Measurements from ENCODE around the gene C17orf78. TPM values are rescaled to one million over a fixed set of nuclear protein-coding genes. Genes with fewer than 3 reads are reported as not detected.
A peak's percentile ranks its signal among the peaks of the same experiment; 100 is the strongest.
"Not testable (repeated sequence)": the region's sequence is repeated elsewhere in the genome, so short reads cannot be mapped to it uniquely, and the experiment has no call there.

C17orf78 gene
- total and polyA plus RNA-seq, 7 experiments from 2014 or later: not detected

DNA sequence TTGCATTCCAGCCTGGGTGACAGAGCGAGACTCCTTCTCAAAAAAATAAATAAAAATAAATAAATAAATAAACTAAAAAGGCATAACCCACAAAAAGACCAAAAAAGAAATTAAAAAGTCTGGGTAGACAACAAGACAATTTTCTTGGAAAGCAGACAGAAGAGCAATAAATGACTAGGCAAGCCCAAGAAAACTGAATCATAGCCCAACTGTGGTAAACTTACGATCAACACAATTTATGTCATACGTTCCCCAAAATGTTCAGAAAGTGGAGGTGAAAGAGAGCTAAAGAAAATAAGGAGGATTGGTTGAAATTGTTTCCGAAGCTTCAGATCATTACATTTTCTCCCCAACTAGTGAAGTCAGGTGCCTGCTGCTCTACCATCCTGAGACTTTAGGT is 31.3 kb upstream of the C17orf78 start:
- no peak overlapping the region for H3K4me3 ChIP-seq (ENCODE audit: low read length)
- H3K36me3 Mint-ChIP-seq: peaks cover 6 to 28% (median 17%) of the 10 kb centered on the region in 5 donors
- no peaks in the 10 kb centered on the region for H3K27me3 ChIP-seq (ENCODE audit: control insufficient read depth in 2 of 2, insufficient read depth in 2 of 2, low read length in 2 of 2)
- H3K27me3 Mint-ChIP-seq: no peaks in the 10 kb centered on the region
- intact Hi-C loops (cut with micrococcal nuclease): no loop called here
- no peaks in the 10 kb centered on the region for H3K9me3 ChIP-seq (ENCODE audit: control insufficient read depth in 2 of 3, low read length in 3 of 3)
- ATAC-seq (no peak), DNase-seq (no peak)
- peaks cover 0 to 12% (median 0%) of the 10 kb centered on the region in 7 donors for H3K4me1 Mint-ChIP-seq
- H3K36me3 ChIP-seq (ENCODE audit: control insufficient read depth in 2 of 3, insufficient read depth in 3 of 3, low read length in 3 of 3): no peaks in the 10 kb centered on the region
- peak overlapping the region in 1 of 9 donors; percentile 12 for H3K27ac Mint-ChIP-seq
- CTCF ChIA-PET: no interaction called here
- H3K9me3 Mint-ChIP-seq: peaks cover 0 to 4% (median 0%) of the 10 kb centered on the region in 11 donors
- H3K4me3 Mint-ChIP-seq: no peak overlapping the region
- H3K27ac ChIP-seq (ENCODE audit: low read depth, low read length): no peak overlapping the region
- POLR2A ChIA-PET: no interaction called here
- H3K4me1 ChIP-seq (ENCODE audit: control insufficient read depth in 2 of 2, insufficient read depth in 2 of 2, low read length in 2 of 2): no peaks in the 10 kb centered on the region

DNA sequence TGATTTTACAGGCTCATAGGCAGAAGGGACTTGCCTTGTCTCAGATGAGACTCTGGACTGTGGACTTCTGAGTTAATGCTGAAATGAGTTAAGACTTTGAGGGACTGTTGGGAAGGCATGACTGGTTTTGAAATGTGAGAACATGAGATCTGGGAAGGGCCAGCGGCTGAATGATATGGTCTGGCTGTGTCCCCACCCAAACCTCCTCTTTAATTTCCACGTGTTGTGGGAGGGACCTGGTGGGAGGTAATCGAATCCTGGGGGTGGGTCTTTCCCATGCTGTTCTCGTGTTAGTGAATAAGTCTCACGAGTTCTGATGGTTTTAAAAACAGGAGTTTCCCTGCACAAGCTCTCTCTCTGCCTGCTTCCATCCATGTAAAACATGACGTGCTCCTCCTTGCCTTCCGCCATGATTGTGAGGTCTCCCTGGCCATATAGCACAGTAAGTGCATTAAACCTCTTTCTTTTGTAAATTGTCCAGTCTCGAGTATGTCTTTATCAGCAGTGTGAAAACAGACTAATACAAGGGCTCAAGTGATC is 28.9 kb upstream of the C17orf78 start:
- H3K27me3 Mint-ChIP-seq; H3K4me1 ChIP-seq (ENCODE audit: control insufficient read depth in 2 of 2, insufficient read depth in 2 of 2, low read length in 2 of 2); CTCF ChIA-PET; H3K4me3 ChIP-seq (ENCODE audit: low read length); POLR2A ChIA-PET; intact Hi-C loops (cut with micrococcal nuclease); H3K27me3 ChIP-seq (ENCODE audit: control insufficient read depth in 2 of 2, insufficient read depth in 2 of 2, low read length in 2 of 2); H3K27ac ChIP-seq (ENCODE audit: low read depth, low read length); H3K4me3 Mint-ChIP-seq; DNase-seq; ATAC-seq; H3K9me3 ChIP-seq (ENCODE audit: control insufficient read depth in 2 of 3, low read length in 3 of 3); H3K27ac Mint-ChIP-seq; H3K4me1 Mint-ChIP-seq; H3K9me3 Mint-ChIP-seq; H3K36me3 ChIP-seq (ENCODE audit: control insufficient read depth in 2 of 3, insufficient read depth in 3 of 3, low read length in 3 of 3): not testable (repeated sequence)
- peaks cover 6 to 27% (median 17%) of the 10 kb centered on the region in 5 donors for H3K36me3 Mint-ChIP-seq

DNA sequence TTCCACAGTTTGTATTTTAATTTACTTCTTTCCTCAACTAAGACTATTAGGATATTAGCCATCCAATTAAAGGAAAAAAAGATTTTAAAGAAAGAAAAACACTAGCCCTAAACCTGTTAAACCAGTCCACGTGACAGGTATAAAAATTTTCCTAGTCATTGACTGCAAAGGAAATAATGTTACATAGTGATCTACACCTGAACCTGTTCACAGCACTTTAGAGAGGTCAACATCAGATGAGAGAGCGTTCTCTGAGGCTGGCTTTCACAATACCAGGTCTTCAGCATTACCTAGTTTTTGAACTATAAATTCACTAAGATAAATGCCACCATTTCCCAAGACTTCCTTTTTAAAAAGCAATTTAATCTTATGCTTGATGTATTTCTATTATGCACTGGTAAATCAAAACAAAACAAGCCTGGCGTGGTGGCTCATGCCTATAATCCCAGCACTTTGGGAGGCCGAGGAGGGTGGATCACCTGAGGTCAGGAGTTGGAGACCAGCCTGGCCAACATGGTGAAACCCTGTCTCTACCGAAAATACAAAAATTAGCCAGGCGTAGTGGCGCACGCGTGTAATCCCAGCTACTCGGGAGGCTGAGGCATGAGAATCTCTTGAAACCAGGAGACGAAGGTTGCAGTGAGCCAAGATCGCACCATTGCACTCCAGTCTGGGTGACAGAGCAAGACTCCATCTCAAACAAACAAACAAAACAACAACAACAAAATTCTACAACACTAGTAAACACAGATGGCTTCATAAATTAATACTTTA is 18.8 kb upstream of the C17orf78 start:
- H3K27me3 Mint-ChIP-seq; H3K27me3 ChIP-seq (ENCODE audit: control insufficient read depth in 2 of 2, insufficient read depth in 2 of 2, low read length in 2 of 2); H3K36me3 Mint-ChIP-seq; H3K9me3 Mint-ChIP-seq; CTCF ChIA-PET; ATAC-seq; H3K4me3 ChIP-seq (ENCODE audit: low read length); H3K36me3 ChIP-seq (ENCODE audit: control insufficient read depth in 2 of 3, insufficient read depth in 3 of 3, low read length in 3 of 3); H3K27ac ChIP-seq (ENCODE audit: low read depth, low read length); H3K27ac Mint-ChIP-seq; DNase-seq; POLR2A ChIA-PET; H3K9me3 ChIP-seq (ENCODE audit: control insufficient read depth in 2 of 3, low read length in 3 of 3): not testable (repeated sequence)
- H3K4me1 ChIP-seq (ENCODE audit: control insufficient read depth in 2 of 2, insufficient read depth in 2 of 2, low read length in 2 of 2): peaks cover 6 to 14% of the 10 kb centered on the region in 2 donors
- Mint-ChIP-seq H3K4me1 (peaks cover 11 to 28% (median 23%) of the 10 kb centered on the region in 7 donors), H3K4me3 (peak overlapping the region in 6 of 10 donors; percentile 21 to 96 (median 76))
- intact Hi-C loops (cut with micrococcal nuclease): loop anchor here in 1 of 2 donors (5.0 kb wide), 2 partner anchors 135 to 810 kb away; no protein-coding TSS in a partner anchor

DNA sequence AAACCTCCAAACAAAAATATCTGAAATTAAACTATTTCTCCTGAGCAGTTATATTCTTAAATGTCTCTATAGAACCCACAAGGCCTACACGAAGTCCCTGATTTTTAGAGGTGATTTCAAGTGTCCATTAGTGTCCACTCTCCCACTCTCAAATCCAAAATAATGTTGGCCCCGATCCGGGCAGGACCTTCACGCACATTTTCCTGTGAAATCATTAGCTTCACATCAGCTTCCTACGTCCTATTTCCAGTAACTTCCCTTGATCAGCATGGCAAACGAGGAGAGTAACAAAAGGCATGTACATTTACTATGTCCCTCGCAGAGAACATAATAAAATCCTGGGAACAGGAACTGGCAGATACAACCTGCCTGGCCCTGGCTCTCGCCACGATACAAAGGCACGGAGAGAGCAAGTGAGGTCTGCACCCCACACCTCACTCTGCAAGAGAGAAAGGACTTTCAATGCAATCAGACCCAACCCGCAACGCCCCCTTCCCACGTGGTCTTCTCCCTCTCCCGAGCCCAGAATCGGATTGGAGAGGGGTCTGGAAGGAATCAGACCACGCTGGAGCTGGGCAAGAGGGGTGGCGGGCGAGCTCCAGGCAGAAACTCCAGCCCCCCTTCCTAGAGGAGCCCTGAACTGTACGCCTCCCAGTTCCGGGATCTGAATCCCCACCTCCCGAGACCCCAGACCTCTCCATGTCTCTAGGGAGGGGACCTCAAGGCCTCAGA is 17.5 kb upstream of the C17orf78 start:
- H3K27me3 ChIP-seq (ENCODE audit: control insufficient read depth in 2 of 2, insufficient read depth in 2 of 2, low read length in 2 of 2): no peaks in the 10 kb centered on the region
- peak overlapping the region; percentile 77 to 96 (median 91) for H3K4me3 Mint-ChIP-seq
- H3K9me3 ChIP-seq (ENCODE audit: control insufficient read depth in 2 of 3, low read length in 3 of 3): no peaks in the 10 kb centered on the region
- H3K27ac ChIP-seq (ENCODE audit: low read depth, low read length): peak overlapping the region; percentile 67
- no peak for ATAC-seq
- POLR2A ChIA-PET: interaction anchor here (0.7 kb wide), 1 partner anchor 757 kb away, joined by 3 read pairs; the partner anchor contains the start of gene MRM1
- no peaks in the 10 kb centered on the region for H3K27me3 Mint-ChIP-seq
- H3K4me1 Mint-ChIP-seq: peaks cover 11 to 28% (median 23%) of the 10 kb centered on the region in 7 donors
- intact Hi-C loops (cut with micrococcal nuclease): loop anchor here (2.0 to 5.0 kb wide), 3 partner anchors 49 to 811 kb away; partner anchors contain the start of genes ACACA (in 1 of the 2) and TADA2A (in 1 of the 2)
- DNase-seq: peak in 7 of 9 donors; percentile 1 to 52 (median 12)
- peak overlapping the region; percentile 62 to 94 (median 83) for H3K27ac Mint-ChIP-seq
- H3K4me1 ChIP-seq (ENCODE audit: control insufficient read depth in 2 of 2, insufficient read depth in 2 of 2, low read length in 2 of 2): peaks cover 6 to 14% of the 10 kb centered on the region in 2 donors
- CTCF ChIA-PET: interaction anchor here (1.0 kb wide), 1 partner anchor 40 kb away, joined by 3 read pairs; no protein-coding TSS in a partner anchor
- peak overlapping the region; percentile 80 for H3K4me3 ChIP-seq (ENCODE audit: low read length)
- H3K36me3 ChIP-seq (ENCODE audit: control insufficient read depth in 2 of 3, insufficient read depth in 3 of 3, low read length in 3 of 3): no peaks in the 10 kb centered on the region
- H3K9me3 Mint-ChIP-seq: no peaks in the 10 kb centered on the region
- no peaks in the 10 kb centered on the region for H3K36me3 Mint-ChIP-seq

DNA sequence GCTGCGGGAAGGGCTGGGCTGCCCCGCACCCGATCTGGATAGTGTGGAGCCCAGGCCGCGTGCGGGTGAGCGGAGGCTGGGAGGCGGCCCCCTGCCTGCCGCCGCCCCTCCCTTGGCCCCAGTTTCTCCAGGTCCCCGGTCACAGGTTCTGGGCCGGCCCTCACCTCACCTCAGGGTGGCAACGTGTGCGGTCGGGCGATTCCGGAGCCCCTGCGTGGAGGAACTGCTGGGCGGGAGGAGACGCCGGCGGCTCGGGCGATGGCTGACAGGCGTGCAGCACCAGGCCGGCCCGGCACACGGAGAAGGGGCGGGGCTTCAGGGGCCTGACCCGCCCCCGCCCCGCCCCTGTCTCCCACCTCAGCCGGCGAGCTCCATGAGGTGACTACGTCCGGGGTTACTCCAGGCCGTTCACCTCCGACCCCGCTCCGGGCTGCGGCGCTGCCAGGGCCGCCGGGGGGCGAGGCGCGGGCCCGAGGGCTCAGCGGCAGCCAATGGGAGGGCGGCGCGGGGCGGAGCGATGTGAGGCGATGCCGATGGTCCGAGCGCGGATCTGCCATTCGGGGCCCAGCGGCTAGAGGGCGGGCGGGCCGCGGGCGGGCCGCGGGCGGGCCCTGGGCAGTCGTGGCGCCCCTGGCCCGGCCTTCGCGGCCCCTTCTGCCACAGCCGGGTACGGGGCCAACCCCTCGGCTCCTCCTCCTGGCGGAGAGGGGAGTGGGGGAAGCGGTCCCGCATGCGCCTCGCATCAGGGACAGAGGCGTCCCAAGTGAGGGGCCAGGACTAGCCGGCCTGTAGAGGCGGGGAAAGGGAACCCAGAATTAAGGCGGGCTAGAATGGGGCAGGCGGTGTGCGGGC is 16.7 kb upstream of the C17orf78 start:
- no peaks in the 10 kb centered on the region for H3K9me3 Mint-ChIP-seq
- peak overlapping the region in 7 of 9 donors; percentile 80 to 92 (median 87) for H3K27ac Mint-ChIP-seq
- POLR2A ChIA-PET: interaction anchor here (0.7 kb wide), 1 partner anchor 758 kb away, joined by 3 read pairs; the partner anchor contains the start of gene MRM1
- peak overlapping the region; percentile 77 to 96 (median 91) for H3K4me3 Mint-ChIP-seq
- CTCF ChIA-PET: interaction anchor here (0.5 to 1.0 kb wide), 2 partner anchors 11 to 39 kb away, joined by 3 read pairs; no protein-coding TSS in a partner anchor
- H3K4me3 ChIP-seq (ENCODE audit: low read length): peak overlapping the region; percentile 80
- no peaks in the 10 kb centered on the region for H3K27me3 Mint-ChIP-seq
- intact Hi-C loops (cut with micrococcal nuclease): loop anchor here (1.0 to 5.0 kb wide), 7 partner anchors 14 to 812 kb away; partner anchors contain the start of genes ACACA (in 2 of the 2), TADA2A (in 2 of the 2), MRM1 (in 1 of the 2) and SYNRG (in 1 of the 2)
- no peaks in the 10 kb centered on the region for H3K36me3 Mint-ChIP-seq
- peak overlapping the region; percentile 67 for H3K27ac ChIP-seq (ENCODE audit: low read depth, low read length)
- H3K4me1 ChIP-seq (ENCODE audit: control insufficient read depth in 2 of 2, insufficient read depth in 2 of 2, low read length in 2 of 2): peaks cover 6 to 14% of the 10 kb centered on the region in 2 donors
- H3K9me3 ChIP-seq (ENCODE audit: control insufficient read depth in 2 of 3, low read length in 3 of 3): no peaks in the 10 kb centered on the region
- no peaks in the 10 kb centered on the region for H3K27me3 ChIP-seq (ENCODE audit: control insufficient read depth in 2 of 2, insufficient read depth in 2 of 2, low read length in 2 of 2)
- H3K4me1 Mint-ChIP-seq: peaks cover 11 to 28% (median 23%) of the 10 kb centered on the region in 7 donors
- DNase-seq: peak; percentile 81 to 95 (median 85)
- ATAC-seq: peak; percentile 97
- no peaks in the 10 kb centered on the region for H3K36me3 ChIP-seq (ENCODE audit: control insufficient read depth in 2 of 3, insufficient read depth in 3 of 3, low read length in 3 of 3)
